ENCODE data around the gene OR4D5. TPM values are rescaled to one million over a fixed set of nuclear protein-coding genes. Genes with fewer than 3 reads are reported as not detected.

OR4D5 gene
- total and polyA plus RNA-seq, 10 donors = not detected

DNA sequence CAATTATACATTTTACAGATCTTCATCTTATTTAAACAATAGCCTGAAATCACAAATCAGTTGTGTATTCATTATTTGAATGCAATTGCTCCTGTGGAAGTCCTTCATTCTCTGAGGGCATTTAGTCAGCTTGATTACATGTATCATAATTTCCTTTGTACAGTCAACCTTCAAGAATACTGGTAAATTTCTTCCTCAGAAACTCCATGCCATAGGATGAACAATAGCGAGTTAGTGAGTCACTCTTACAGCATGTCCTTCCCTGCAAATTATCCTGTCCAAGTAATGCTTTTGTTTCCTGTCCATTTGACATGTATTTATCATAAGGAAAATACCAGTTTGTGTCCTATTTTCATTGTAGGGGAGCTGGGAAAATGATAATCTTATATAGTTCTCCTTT is 34.4 kb downstream of the OR4D5 start:
- H3K36me3 ChIP-seq = no peaks in the 10 kb centered on the region
- no peak overlapping the region for H3K4me3 ChIP-seq
- no peak for DNase-seq
- H3K27me3 ChIP-seq (replicated peaks in 1 of 7) = no peaks in the 10 kb centered on the region
- no peak overlapping the region for H3K27ac ChIP-seq
- H3K9me3 ChIP-seq = peaks cover 0 to 10% (median under 1%) of the 10 kb centered on the region in 8 donors
- no peaks in the 10 kb centered on the region for H3K4me1 ChIP-seq
- intact Hi-C loops (cut with DNase I; ENCODE audit: low total_unique reads) = no loop called here
- TF ChIP-seq, protein P1, sequence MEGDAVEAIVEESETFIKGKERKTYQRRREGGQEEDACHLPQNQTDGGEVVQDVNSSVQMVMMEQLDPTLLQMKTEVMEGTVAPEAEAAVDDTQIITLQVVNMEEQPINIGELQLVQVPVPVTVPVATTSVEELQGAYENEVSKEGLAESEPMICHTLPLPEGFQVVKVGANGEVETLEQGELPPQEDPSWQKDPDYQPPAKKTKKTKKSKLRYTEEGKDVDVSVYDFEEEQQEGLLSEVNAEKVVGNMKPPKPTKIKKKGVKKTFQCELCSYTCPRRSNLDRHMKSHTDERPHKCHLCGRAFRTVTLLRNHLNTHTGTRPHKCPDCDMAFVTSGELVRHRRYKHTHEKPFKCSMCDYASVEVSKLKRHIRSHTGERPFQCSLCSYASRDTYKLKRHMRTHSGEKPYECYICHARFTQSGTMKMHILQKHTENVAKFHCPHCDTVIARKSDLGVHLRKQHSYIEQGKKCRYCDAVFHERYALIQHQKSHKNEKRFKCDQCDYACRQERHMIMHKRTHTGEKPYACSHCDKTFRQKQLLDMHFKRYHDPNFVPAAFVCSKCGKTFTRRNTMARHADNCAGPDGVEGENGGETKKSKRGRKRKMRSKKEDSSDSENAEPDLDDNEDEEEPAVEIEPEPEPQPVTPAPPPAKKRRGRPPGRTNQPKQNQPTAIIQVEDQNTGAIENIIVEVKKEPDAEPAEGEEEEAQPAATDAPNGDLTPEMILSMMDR (IDR thresholded peaks at IDR 0.05 in 8 of 11, conservative IDR thresholded peaks at IDR 0.05 in 3 of 11) = no peak
- TF ChIP-seq POLR2AphosphoS5 (IDR thresholded peaks at IDR 0.05) = no peak
- WGBS, 5 donors = 47 to 78% (median 75%) methylated on average over 1 of the region's 1 CpG

DNA sequence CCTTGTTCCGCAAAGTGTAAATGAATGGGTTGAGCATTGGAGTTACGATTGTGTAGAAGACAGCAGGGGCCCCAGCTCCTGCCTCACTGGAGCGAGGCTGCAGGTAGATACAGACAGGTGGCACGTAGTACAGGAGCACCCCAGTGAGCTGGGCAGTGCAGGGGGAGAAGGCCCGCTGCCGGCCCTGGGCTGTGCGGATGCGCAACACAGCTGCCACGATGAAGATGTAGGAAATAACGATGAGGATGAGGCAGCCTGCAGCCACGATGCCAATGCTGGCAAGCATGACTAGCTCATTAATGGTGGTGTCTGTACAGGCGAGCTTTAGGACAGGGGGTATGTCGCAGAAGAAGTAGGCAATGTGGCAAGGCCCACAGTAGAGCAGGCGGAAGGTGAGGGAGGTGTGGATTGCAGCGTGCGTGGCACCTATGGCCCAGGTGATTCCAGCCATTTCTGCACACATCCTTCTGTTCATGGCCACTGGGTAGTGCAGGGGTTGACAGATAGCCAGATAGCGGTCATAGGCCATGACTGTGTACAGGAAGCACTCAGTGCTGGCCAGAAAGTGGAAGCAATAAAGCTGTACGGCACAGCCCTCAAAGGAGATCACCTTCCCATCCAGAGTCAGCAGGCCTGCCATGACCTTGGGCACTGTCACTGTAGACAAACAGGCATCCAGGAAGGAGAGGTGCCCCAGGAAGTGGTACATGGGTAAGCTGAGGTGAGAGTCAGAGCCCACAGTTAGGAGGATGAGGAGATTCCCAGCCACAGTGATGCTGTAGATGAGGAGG is 37.5 kb downstream of the OR4D5 start:
- DNase-seq = no peak
- 85 to 92% (median 87%) methylated on average over 18 of the region's 18 CpGs for WGBS, 5 donors
- H3K27me3 ChIP-seq (replicated peaks in 1 of 7) = peaks cover 0 to 6% (median 0%) of the 10 kb centered on the region in 7 donors
- H3K9me3 ChIP-seq = peaks cover 0 to 7% (median 0%) of the 10 kb centered on the region in 8 donors
- TF ChIP-seq POLR2AphosphoS5 (IDR thresholded peaks at IDR 0.05) = no peak
- H3K27ac ChIP-seq = no peak overlapping the region
- H3K4me3 ChIP-seq = no peak overlapping the region
- H3K4me1 ChIP-seq = no peaks in the 10 kb centered on the region
- intact Hi-C loops (cut with DNase I; ENCODE audit: low total_unique reads) = no loop called here
- no peaks in the 10 kb centered on the region for H3K36me3 ChIP-seq

DNA sequence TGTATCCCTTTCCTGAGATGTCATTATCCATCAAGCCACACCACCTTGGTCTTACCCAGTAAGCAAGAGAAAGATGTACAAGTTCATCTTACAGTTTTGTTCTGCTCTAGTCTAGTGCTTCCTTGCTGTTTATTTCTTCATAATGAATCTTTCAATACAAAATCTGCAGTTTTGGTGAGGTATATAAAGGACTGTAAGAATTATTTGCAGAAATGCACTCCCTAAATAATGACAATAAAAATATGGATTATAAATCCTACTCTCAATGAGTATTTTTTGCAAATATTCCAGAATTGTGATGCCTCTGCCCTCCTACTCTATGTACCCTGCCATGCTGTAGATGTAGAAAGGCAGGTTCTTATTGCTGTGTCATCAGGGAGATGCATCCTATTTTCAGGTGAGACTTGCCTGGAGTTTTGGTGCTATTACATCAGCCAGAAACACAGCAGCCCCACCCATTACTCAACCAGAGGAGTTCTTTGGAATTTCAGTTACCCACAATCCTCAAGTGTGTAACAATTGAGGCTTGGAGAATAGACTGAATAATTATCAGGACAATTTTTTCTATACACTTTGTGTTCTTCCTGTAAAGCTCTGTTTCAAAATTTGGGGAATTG is 38.4 kb downstream of the OR4D5 start, which contains the start of gene OR10S1:
TSS of gene OR10S1 (minus strand) at position 51 of the 617 bp plus-strand sequence. CDS start 117 bp downstream, outside the sequence.
- Histone ChIP-seq H3K4me3 (no peak within 1 kb of the TSS), H3K27ac (no peak within 1 kb of the TSS), H3K36me3 (no peaks in the 10 kb centered on the region), H3K9me3 (peaks cover 0 to 16% (median 0%) of the 10 kb centered on the region in 8 donors), H3K4me1 (no peaks in the 10 kb centered on the region), H3K27me3 (replicated peaks in 1 of 7) (peaks cover 0 to 6% (median 0%) of the 10 kb centered on the region in 7 donors)
- DNase-seq = no peak
- no peak for TF ChIP-seq POLR2AphosphoS5 (IDR thresholded peaks at IDR 0.05)
- no peak for TF ChIP-seq POLR2A (IDR thresholded peaks at IDR 0.05)
- TF ChIP-seq, protein P1 (IDR thresholded peaks at IDR 0.05 in 8 of 11, conservative IDR thresholded peaks at IDR 0.05 in 3 of 11) = no peak
- intact Hi-C loops (cut with DNase I; ENCODE audit: low total_unique reads) = no loop called here

DNA sequence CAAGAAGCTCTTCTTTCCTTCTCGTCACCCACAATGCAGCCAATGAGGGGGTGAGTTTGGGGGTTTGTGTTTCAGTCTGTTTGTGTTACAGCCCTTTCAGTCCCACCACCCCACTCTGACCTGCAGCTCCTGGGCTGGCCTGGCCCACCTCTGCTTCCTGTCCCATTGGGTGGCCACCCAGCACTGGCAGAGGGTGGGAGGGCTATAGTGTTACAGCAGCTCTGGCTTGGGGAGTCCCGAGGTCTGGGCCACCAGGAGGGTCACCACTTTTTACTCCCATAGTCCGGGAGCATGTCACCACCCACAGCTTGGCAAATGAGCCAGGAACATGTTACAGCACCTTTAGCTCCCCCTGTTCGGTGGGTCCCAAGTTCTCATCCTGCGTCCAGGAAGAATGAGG is 39.9 kb downstream of the OR4D5 start:
- TF ChIP-seq POLR2AphosphoS5 (IDR thresholded peaks at IDR 0.05) (no peak), POLR2A (IDR thresholded peaks at IDR 0.05) (no peak)
- TF ChIP-seq, protein P1 (IDR thresholded peaks at IDR 0.05 in 8 of 11, conservative IDR thresholded peaks at IDR 0.05 in 3 of 11) = no peak
- DNase-seq = no peak
- Histone ChIP-seq H3K36me3 (no peaks in the 10 kb centered on the region), H3K27ac (no peak overlapping the region), H3K4me1 (no peaks in the 10 kb centered on the region), H3K9me3 (peaks cover 0 to 29% (median 0%) of the 10 kb centered on the region in 8 donors), H3K4me3 (no peak overlapping the region), H3K27me3 (replicated peaks in 1 of 7) (peaks cover 0 to 6% (median 0%) of the 10 kb centered on the region in 7 donors)
- WGBS, 5 donors = 70 to 90% (median 86%) methylated on average over 5 of the region's 5 CpGs
- intact Hi-C loops (cut with DNase I; ENCODE audit: low total_unique reads) = no loop called here

Other genes with a start within 250 kb of the OR4D5 start
- gene ZNF202, start 198.0 kb upstream of the OR4D5 start, total RNA-seq = 10 to 100 TPM in 6 of 7 donors, 1 to 10 TPM in 1; 8.0 to 18.6 (median 14.9) TPM
- 1 to 10 TPM; 6.3 to 9.7 (median 9.1) TPM for gene ZNF202, start 198.0 kb upstream of the OR4D5 start, polyA plus RNA-seq
- gene OR6X1, start 185.1 kb upstream of the OR4D5 start, total RNA-seq = not detected
- not detected for gene OR6X1, start 185.1 kb upstream of the OR4D5 start, polyA plus RNA-seq
- not detected for gene OR6M1, start 133.3 kb upstream of the OR4D5 start, total RNA-seq
- not detected for gene OR6M1, start 133.3 kb upstream of the OR4D5 start, polyA plus RNA-seq
- not detected for gene TMEM225, start 53.9 kb upstream of the OR4D5 start, total RNA-seq
- not detected for gene TMEM225, start 53.9 kb upstream of the OR4D5 start, polyA plus RNA-seq
- not detected for gene OR8D4, start 37.5 kb upstream of the OR4D5 start, total RNA-seq
- not detected for gene OR8D4, start 37.5 kb upstream of the OR4D5 start, polyA plus RNA-seq
- gene OR6T1, start 4.2 kb downstream of the OR4D5 start, total RNA-seq = not detected
- not detected for gene OR6T1, start 4.2 kb downstream of the OR4D5 start, polyA plus RNA-seq
- not detected for gene OR10S1, start 38.2 kb downstream of the OR4D5 start, total RNA-seq
- not detected for gene OR10S1, start 38.2 kb downstream of the OR4D5 start, polyA plus RNA-seq
- not detected for gene OR10G6, start 55.5 kb downstream of the OR4D5 start, total RNA-seq
- gene OR10G6, start 55.5 kb downstream of the OR4D5 start, polyA plus RNA-seq = not detected
- gene OR10G4, start 73.4 kb downstream of the OR4D5 start, total RNA-seq = not detected
- gene OR10G4, start 73.4 kb downstream of the OR4D5 start, polyA plus RNA-seq = not detected
- gene OR10G9, start 83.4 kb downstream of the OR4D5 start, total RNA-seq = not detected
- not detected for gene OR10G9, start 83.4 kb downstream of the OR4D5 start, polyA plus RNA-seq
- not detected for gene OR10G8, start 87.2 kb downstream of the OR4D5 start, total RNA-seq
- gene OR10G8, start 87.2 kb downstream of the OR4D5 start, polyA plus RNA-seq = not detected
- not detected for gene OR10G7, start 101.7 kb downstream of the OR4D5 start, total RNA-seq
- not detected for gene OR10G7, start 101.7 kb downstream of the OR4D5 start, polyA plus RNA-seq
- 10 to 100 TPM; 11.4 to 15.4 (median 11.8) TPM for gene VWA5A, start 175.8 kb downstream of the OR4D5 start, total RNA-seq
- gene VWA5A, start 175.8 kb downstream of the OR4D5 start, polyA plus RNA-seq = 1 to 10 TPM; 6.7 to 8.2 (median 6.7) TPM
- not detected for gene OR10D3, start 243.7 kb downstream of the OR4D5 start, total RNA-seq
- not detected for gene OR10D3, start 243.7 kb downstream of the OR4D5 start, polyA plus RNA-seq